ENCODE data around the gene GAS7.
"Not testable (repeated sequence)": the region's sequence is repeated elsewhere in the genome, so short reads cannot be mapped to it uniquely, and the experiment has no call there.

The GAS7 gene

GRCh38 chr17:10106067-10106466, 92.3 kb downstream of the GAS7 start:
- DNase-seq: no peak

- peak in 1 of 3 donors; percentile 41 for DNase-seq
Measured at GRCh38 chr17:10105513-10106001, 92.8 kb downstream of the GAS7 start.

- DNase-seq: no peak
Measured at GRCh38 chr17:10103712-10104111, 94.7 kb downstream of the GAS7 start.

- DNase-seq: no peak
Measured at GRCh38 chr17:10102817-10103216, 95.6 kb downstream of the GAS7 start.

- peak in 1 of 3 donors; percentile 52 for DNase-seq
Measured at GRCh38 chr17:10099051-10099571, 99.3 kb downstream of the GAS7 start.

- no peak for DNase-seq
Measured at GRCh38 chr17:10096596-10096995, 101.8 kb downstream of the GAS7 start.

- DNase-seq: not testable (repeated sequence)
Measured at GRCh38 chr17:10095295-10095694, 103.1 kb downstream of the GAS7 start.

- DNase-seq: no peak
Measured at GRCh38 chr17:10094797-10095196, 103.6 kb downstream of the GAS7 start.

- DNase-seq: no peak
Measured at GRCh38 chr17:10092595-10092994, 105.8 kb downstream of the GAS7 start.

- DNase-seq: no peak
Measured at GRCh38 chr17:10091046-10091445, 107.4 kb downstream of the GAS7 start.

GRCh38 chr17:10089196-10089804, 109.1 kb downstream of the GAS7 start:
- DNase-seq: no peak

GRCh38 chr17:10088444-10088843, 110.0 kb downstream of the GAS7 start:
- no peak for DNase-seq

GRCh38 chr17:10087355-10087754, 111.1 kb downstream of the GAS7 start:
- DNase-seq: peak; percentile 35 to 46 (median 35)

- DNase-seq: no peak
Measured at GRCh38 chr17:10083864-10084263, 114.5 kb downstream of the GAS7 start.

GRCh38 chr17:10082795-10083194, 115.6 kb downstream of the GAS7 start:
- DNase-seq: no peak

- peak in 2 of 3 donors; percentile 31 to 37 for DNase-seq
Measured at GRCh38 chr17:10081571-10082169, 116.7 kb downstream of the GAS7 start.

- DNase-seq: peak in 2 of 3 donors; percentile 32 to 42
Measured at GRCh38 chr17:10077561-10078299, 120.7 kb downstream of the GAS7 start.

GRCh38 chr17:10075919-10076318, 122.5 kb downstream of the GAS7 start:
- DNase-seq: no peak

- DNase-seq: no peak
Measured at GRCh38 chr17:10073941-10074340, 124.5 kb downstream of the GAS7 start.

- peak; percentile 46 to 67 (median 55) for DNase-seq
Measured at GRCh38 chr17:10072556-10073425, 125.6 kb downstream of the GAS7 start.

- no peak for DNase-seq
Measured at GRCh38 chr17:10072086-10072485, 126.3 kb downstream of the GAS7 start.

- DNase-seq: no peak
Measured at GRCh38 chr17:10071141-10071540, 127.3 kb downstream of the GAS7 start.

GRCh38 chr17:10070690-10071089, 127.7 kb downstream of the GAS7 start:
- no peak for DNase-seq

Data from suppressor macrophage treated with lipopolysaccharide for 1 hour (primary cell).